ENCODE results near the gene BTBD9.

Gene BTBD9

GRCh38 chr6:38423746-38424145, 216.0 kb downstream of the BTBD9 start:
- TF ChIP-seq POLR2AphosphoS5 (IDR thresholded peaks at IDR 0.05; ENCODE audit: borderline replicate concordance, low read depth, low read length) (no peak), FOXP2 (optimal IDR thresholded peaks at IDR 0.05; ENCODE audit: control extremely low read depth, extremely low read length, insufficient read depth) (no peak), EZH2 (IDR thresholded peaks at IDR 0.05) (no peak)

GRCh38 chr6:38420207-38420606, 219.5 kb downstream of the BTBD9 start:
- H3K4me3 ChIP-seq, result no peak overlapping the region
- H3K9me3 ChIP-seq (ENCODE audit: low read depth, low read length), result no peaks in the 10 kb centered on the region
- no peak overlapping the region for H3K27ac ChIP-seq
- DNase-seq (ENCODE audit: low read depth, low spot score), result no peak
- TF ChIP-seq FOXP2 (optimal IDR thresholded peaks at IDR 0.05; ENCODE audit: control extremely low read depth, extremely low read length, insufficient read depth) (no peak), EZH2 (IDR thresholded peaks at IDR 0.05) (no peak), POLR2AphosphoS5 (IDR thresholded peaks at IDR 0.05; ENCODE audit: borderline replicate concordance, low read depth, low read length) (no peak)
- H3K36me3 ChIP-seq (ENCODE audit: insufficient read depth, low read length), result no peaks in the 10 kb centered on the region
- H3K9ac ChIP-seq (ENCODE audit: insufficient read length), result no peak overlapping the region

More at GRCh38 chr6:38423746-38424145, 216.0 kb downstream of the BTBD9 start:
- Histone ChIP-seq H3K9me3 (ENCODE audit: low read depth, low read length) (no peaks in the 10 kb centered on the region), H3K4me3 (no peak overlapping the region), H3K36me3 (ENCODE audit: insufficient read depth, low read length) (no peaks in the 10 kb centered on the region), H3K27ac (no peak overlapping the region), H3K9ac (ENCODE audit: insufficient read length) (no peak overlapping the region)
- DNase-seq (ENCODE audit: low read depth, low spot score), result no peak

GRCh38 chr6:38417521-38417920, 222.2 kb downstream of the BTBD9 start:
- Histone ChIP-seq H3K9ac (ENCODE audit: insufficient read length) (no peak overlapping the region), H3K9me3 (ENCODE audit: low read depth, low read length) (no peaks in the 10 kb centered on the region), H3K27ac (no peak overlapping the region), H3K4me3 (no peak overlapping the region), H3K36me3 (ENCODE audit: insufficient read depth, low read length) (no peaks in the 10 kb centered on the region)
- DNase-seq (ENCODE audit: low read depth, low spot score), result no peak
- TF ChIP-seq FOXP2 (optimal IDR thresholded peaks at IDR 0.05; ENCODE audit: control extremely low read depth, extremely low read length, insufficient read depth), result no peak
- TF ChIP-seq POLR2AphosphoS5 (IDR thresholded peaks at IDR 0.05; ENCODE audit: borderline replicate concordance, low read depth, low read length), result no peak
- no peak for TF ChIP-seq EZH2 (IDR thresholded peaks at IDR 0.05)

DNA sequence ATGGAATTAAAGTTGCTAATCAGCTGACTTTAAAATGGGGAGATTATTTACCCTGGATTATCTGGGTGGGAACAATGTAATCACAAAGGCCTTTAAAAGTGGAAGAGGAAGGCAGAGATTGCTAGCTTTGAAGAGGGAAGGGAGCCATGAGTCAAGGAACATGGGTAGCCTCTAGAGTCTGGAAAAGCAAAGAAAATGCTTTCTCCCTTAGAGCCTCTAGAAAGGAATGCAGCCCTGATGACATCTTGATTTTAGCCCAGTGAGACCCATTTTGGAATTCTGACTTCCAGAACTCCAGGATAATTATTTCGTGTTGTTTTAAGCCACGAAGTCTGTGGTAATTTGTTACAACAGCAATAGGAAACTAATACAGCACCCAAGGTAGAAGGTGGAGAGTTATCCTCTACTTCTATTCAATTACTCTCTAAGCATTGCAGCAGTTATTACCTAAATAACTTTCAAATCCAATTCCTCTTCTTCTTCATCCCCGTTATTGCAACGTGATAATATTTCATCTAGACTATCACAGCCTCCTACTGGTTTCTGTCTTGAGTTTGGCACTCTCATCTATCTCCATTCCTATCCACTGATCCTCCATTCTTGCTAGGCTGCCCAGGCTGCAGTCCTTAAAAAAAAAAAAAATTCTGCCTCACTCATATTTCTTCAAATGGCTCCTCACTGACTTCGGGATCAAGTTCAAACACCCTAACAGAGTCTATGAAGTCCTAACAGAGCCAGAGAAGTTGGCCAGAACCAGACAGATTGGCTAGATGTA, 224.3 kb downstream of the BTBD9 start:
- no peak overlapping the region for H3K4me3 ChIP-seq
- H3K9ac ChIP-seq (ENCODE audit: insufficient read length), result no peak overlapping the region
- no peak for TF ChIP-seq FOXP2 (optimal IDR thresholded peaks at IDR 0.05; ENCODE audit: control extremely low read depth, extremely low read length, insufficient read depth)
- TF ChIP-seq POLR2AphosphoS5 (IDR thresholded peaks at IDR 0.05; ENCODE audit: borderline replicate concordance, low read depth, low read length), result no peak
- no peak for TF ChIP-seq EZH2 (IDR thresholded peaks at IDR 0.05)
- DNase-seq (ENCODE audit: low read depth, low spot score), result no peak
- no peak overlapping the region for H3K27ac ChIP-seq
- no peaks in the 10 kb centered on the region for H3K9me3 ChIP-seq (ENCODE audit: low read depth, low read length)
- no peaks in the 10 kb centered on the region for H3K36me3 ChIP-seq (ENCODE audit: insufficient read depth, low read length)

- Histone ChIP-seq H3K27ac (no peak overlapping the region), H3K4me3 (no peak overlapping the region), H3K36me3 (ENCODE audit: insufficient read depth, low read length) (no peaks in the 10 kb centered on the region), H3K9me3 (ENCODE audit: low read depth, low read length) (no peaks in the 10 kb centered on the region), H3K9ac (ENCODE audit: insufficient read length) (no peak overlapping the region)
- no peak for DNase-seq (ENCODE audit: low read depth, low spot score)
- TF ChIP-seq POLR2AphosphoS5 (IDR thresholded peaks at IDR 0.05; ENCODE audit: borderline replicate concordance, low read depth, low read length) (no peak), EZH2 (IDR thresholded peaks at IDR 0.05) (no peak), FOXP2 (optimal IDR thresholded peaks at IDR 0.05; ENCODE audit: control extremely low read depth, extremely low read length, insufficient read depth) (no peak)
Observed at GRCh38 chr6:38413102-38413800, 226.5 kb downstream of the BTBD9 start.

- H3K9me3 ChIP-seq (ENCODE audit: low read depth, low read length), result no peaks in the 10 kb centered on the region
- H3K27ac ChIP-seq, result no peak overlapping the region
- H3K9ac ChIP-seq (ENCODE audit: insufficient read length), result no peak overlapping the region
- H3K36me3 ChIP-seq (ENCODE audit: insufficient read depth, low read length), result no peaks in the 10 kb centered on the region
- no peak for DNase-seq (ENCODE audit: low read depth, low spot score)
- no peak overlapping the region for H3K4me3 ChIP-seq
- TF ChIP-seq EZH2 (IDR thresholded peaks at IDR 0.05), result no peak
- no peak for TF ChIP-seq POLR2AphosphoS5 (IDR thresholded peaks at IDR 0.05; ENCODE audit: borderline replicate concordance, low read depth, low read length)
- TF ChIP-seq FOXP2 (optimal IDR thresholded peaks at IDR 0.05; ENCODE audit: control extremely low read depth, extremely low read length, insufficient read depth), result no peak
Observed at GRCh38 chr6:38407192-38407591, 232.5 kb downstream of the BTBD9 start.

DNA sequence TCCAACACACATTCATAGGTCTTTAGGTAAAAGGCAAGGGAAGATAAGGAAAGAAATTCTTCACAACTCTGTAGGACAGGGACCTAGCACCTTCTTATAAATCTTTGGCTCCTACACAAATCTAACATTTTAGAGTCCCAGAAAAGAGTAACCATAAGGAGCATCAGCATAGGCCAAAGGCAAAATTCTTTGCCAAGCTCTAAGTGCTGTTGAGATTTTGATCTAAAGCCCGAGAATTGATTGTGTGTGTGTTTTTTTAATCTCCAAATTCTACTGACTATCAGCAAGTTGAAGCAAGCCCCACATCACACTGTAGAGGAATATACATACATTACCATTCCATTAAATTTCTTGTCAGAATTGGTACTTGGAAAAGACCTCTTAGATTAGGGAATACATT, 233.6 kb downstream of the BTBD9 start:
- H3K9me3 ChIP-seq (ENCODE audit: low read depth, low read length), result no peaks in the 10 kb centered on the region
- H3K36me3 ChIP-seq (ENCODE audit: insufficient read depth, low read length), result no peaks in the 10 kb centered on the region
- no peak for DNase-seq (ENCODE audit: low read depth, low spot score)
- H3K4me3 ChIP-seq, result no peak overlapping the region
- no peak for TF ChIP-seq FOXP2 (optimal IDR thresholded peaks at IDR 0.05; ENCODE audit: control extremely low read depth, extremely low read length, insufficient read depth)
- no peak for TF ChIP-seq POLR2AphosphoS5 (IDR thresholded peaks at IDR 0.05; ENCODE audit: borderline replicate concordance, low read depth, low read length)
- TF ChIP-seq EZH2 (IDR thresholded peaks at IDR 0.05), result no peak
- H3K9ac ChIP-seq (ENCODE audit: insufficient read length), result no peak overlapping the region
- H3K27ac ChIP-seq, result no peak overlapping the region

GRCh38 chr6:38404900-38405556, 234.7 kb downstream of the BTBD9 start:
- Histone ChIP-seq H3K4me3 (no peak overlapping the region), H3K27ac (no peak overlapping the region), H3K9me3 (ENCODE audit: low read depth, low read length) (no peaks in the 10 kb centered on the region), H3K9ac (ENCODE audit: insufficient read length) (no peak overlapping the region), H3K36me3 (ENCODE audit: insufficient read depth, low read length) (no peaks in the 10 kb centered on the region)
- TF ChIP-seq FOXP2 (optimal IDR thresholded peaks at IDR 0.05; ENCODE audit: control extremely low read depth, extremely low read length, insufficient read depth) (no peak), POLR2AphosphoS5 (IDR thresholded peaks at IDR 0.05; ENCODE audit: borderline replicate concordance, low read depth, low read length) (no peak), EZH2 (IDR thresholded peaks at IDR 0.05) (no peak)
- no peak for DNase-seq (ENCODE audit: low read depth, low spot score)
